22Rv1 (cell line): ENCODE results near the gene SPATA17.

Experiments used
- ZFX ChIP-seq: fragments of 450-650 bp; IDR thresholded peaks from 2 replicates; pipeline ENCODE4 v1.6.1; 2017; ENCODE audit warnings: antibody characterized with exemption, borderline replicate concordance
- TF ChIP-seq, protein P1 (sequence below): fragments of 450-650 bp; IDR thresholded peaks from 2 replicates; pipeline ENCODE4 v1.5.1; 2017; ENCODE audit warnings: mild to moderate bottlenecking

DNA sequence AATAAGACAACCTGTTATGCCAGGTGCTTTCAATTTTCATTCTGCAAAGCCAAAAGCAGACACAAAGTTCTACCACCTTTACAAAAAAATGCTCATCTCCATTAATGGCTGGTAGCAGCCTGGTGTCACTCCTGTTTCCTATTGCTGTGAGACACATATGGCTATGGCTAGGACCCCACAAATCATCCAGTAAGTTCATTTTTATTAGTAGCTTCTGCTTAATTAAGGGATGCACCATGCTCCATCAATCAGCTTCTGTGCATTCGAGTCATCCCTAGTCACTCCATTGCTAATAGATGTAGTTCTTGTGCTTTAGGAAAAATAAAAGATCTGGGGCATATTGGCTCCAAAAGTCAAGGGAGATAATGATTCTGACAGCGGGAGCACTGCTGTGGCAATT, 257.2 kb downstream of the SPATA17 start:
- TF ChIP-seq, protein P1, sequence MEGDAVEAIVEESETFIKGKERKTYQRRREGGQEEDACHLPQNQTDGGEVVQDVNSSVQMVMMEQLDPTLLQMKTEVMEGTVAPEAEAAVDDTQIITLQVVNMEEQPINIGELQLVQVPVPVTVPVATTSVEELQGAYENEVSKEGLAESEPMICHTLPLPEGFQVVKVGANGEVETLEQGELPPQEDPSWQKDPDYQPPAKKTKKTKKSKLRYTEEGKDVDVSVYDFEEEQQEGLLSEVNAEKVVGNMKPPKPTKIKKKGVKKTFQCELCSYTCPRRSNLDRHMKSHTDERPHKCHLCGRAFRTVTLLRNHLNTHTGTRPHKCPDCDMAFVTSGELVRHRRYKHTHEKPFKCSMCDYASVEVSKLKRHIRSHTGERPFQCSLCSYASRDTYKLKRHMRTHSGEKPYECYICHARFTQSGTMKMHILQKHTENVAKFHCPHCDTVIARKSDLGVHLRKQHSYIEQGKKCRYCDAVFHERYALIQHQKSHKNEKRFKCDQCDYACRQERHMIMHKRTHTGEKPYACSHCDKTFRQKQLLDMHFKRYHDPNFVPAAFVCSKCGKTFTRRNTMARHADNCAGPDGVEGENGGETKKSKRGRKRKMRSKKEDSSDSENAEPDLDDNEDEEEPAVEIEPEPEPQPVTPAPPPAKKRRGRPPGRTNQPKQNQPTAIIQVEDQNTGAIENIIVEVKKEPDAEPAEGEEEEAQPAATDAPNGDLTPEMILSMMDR = no peak
- no peak for TF ChIP-seq ZFX
